Stimulated activated effector memory CD8-positive, alpha-beta T cell treated with anti-CD3 and anti-CD28 coated beads, Interleukin-12 subunit alpha, Interleukin-12 subunit beta, amount 100 ng/mL, for 72 hours (primary cell): Measurements from ENCODE around the gene KRTAP5-10.
A peak's percentile ranks its signal among the peaks of the same experiment; 100 is the strongest.
"Not testable (repeated sequence)": the region's sequence is repeated elsewhere in the genome, so short reads cannot be mapped to it uniquely, and the experiment has no call there.

Experiments used
- ATAC-seq: fragments of 150-1000 bp; cut with Tn5 transposase; 2 replicates; pipeline ENCODE4 v1.10.0; 2021
- DNase-seq, 2 donors: peaks; one replicate each; pipeline ENCODE4 v3.0.0; 2021 to 2022; ENCODE audit warnings: low spot score in 2 of 2
- H3K27ac Mint-ChIP-seq: one replicate; pipeline ENCODE4 v1.8.0; 2022; ENCODE audit warnings: mild to moderate bottlenecking, mixed read lengths
- H3K36me3 Mint-ChIP-seq: one replicate; pipeline ENCODE4 v1.8.0; 2022; ENCODE audit warnings: mild to moderate bottlenecking, mixed read lengths
- H3K4me1 Mint-ChIP-seq: one replicate; pipeline ENCODE4 v1.8.0; 2022; ENCODE audit warnings: mixed read lengths
- H3K4me3 Mint-ChIP-seq: one replicate; pipeline ENCODE4 v1.8.0; 2022; ENCODE audit warnings: mild to moderate bottlenecking, mixed read lengths
- H3K9me3 Mint-ChIP-seq: one replicate; pipeline ENCODE4 v1.8.0; 2022; ENCODE audit warnings: mixed read lengths

KRTAP5-10 gene

GRCh38 chr11:71557257-71557656 is 8.1 kb upstream of the KRTAP5-10 start:
- no peak for ATAC-seq
- no peak overlapping the region for H3K4me3 Mint-ChIP-seq
- H3K36me3 Mint-ChIP-seq: no peaks in the 10 kb centered on the region
- H3K9me3 Mint-ChIP-seq: no peaks in the 10 kb centered on the region
- H3K27ac Mint-ChIP-seq: no peak overlapping the region
- DNase-seq: no peak
- H3K4me1 Mint-ChIP-seq: no peaks in the 10 kb centered on the region

- Mint-ChIP-seq H3K4me1 (no peaks in the 10 kb centered on the region), H3K36me3 (no peaks in the 10 kb centered on the region), H3K4me3 (no peak overlapping the region), H3K9me3 (no peaks in the 10 kb centered on the region), H3K27ac (no peak overlapping the region)
- no peak for DNase-seq
- no peak for ATAC-seq
These were observed 6.4 kb upstream of the KRTAP5-10 start for GRCh38 chr11:71558996-71559395.

GRCh38 chr11:71562120-71562519 is 3.2 kb upstream of the KRTAP5-10 start:
- no peak overlapping the region for H3K27ac Mint-ChIP-seq
- no peaks in the 10 kb centered on the region for H3K4me1 Mint-ChIP-seq
- ATAC-seq (no peak), DNase-seq (no peak)
- no peaks in the 10 kb centered on the region for H3K9me3 Mint-ChIP-seq
- H3K4me3 Mint-ChIP-seq: no peak overlapping the region
- no peaks in the 10 kb centered on the region for H3K36me3 Mint-ChIP-seq

GRCh38 chr11:71563406-71563805 is 2.0 kb upstream of the KRTAP5-10 start:
- H3K27ac Mint-ChIP-seq: no peak overlapping the region
- DNase-seq (no peak), ATAC-seq (no peak)
- no peaks in the 10 kb centered on the region for H3K9me3 Mint-ChIP-seq
- H3K4me3 Mint-ChIP-seq: no peak overlapping the region
- H3K36me3 Mint-ChIP-seq: no peaks in the 10 kb centered on the region
- no peaks in the 10 kb centered on the region for H3K4me1 Mint-ChIP-seq

- DNase-seq (no peak), ATAC-seq (no peak)
- H3K27ac Mint-ChIP-seq: no peak overlapping the region
- H3K36me3 Mint-ChIP-seq: no peaks in the 10 kb centered on the region
- H3K9me3 Mint-ChIP-seq: no peaks in the 10 kb centered on the region
- no peaks in the 10 kb centered on the region for H3K4me1 Mint-ChIP-seq
- no peak overlapping the region for H3K4me3 Mint-ChIP-seq
These were observed 933 bp upstream of the KRTAP5-10 start for GRCh38 chr11:71564430-71564829.

- Mint-ChIP-seq H3K9me3 (no peaks in the 10 kb centered on the region), H3K4me1 (no peaks in the 10 kb centered on the region), H3K36me3 (no peaks in the 10 kb centered on the region), H3K4me3 (no peak overlapping the region), H3K27ac (no peak overlapping the region)
- ATAC-seq (no peak), DNase-seq (no peak)
These were observed 788 bp downstream of the KRTAP5-10 start for GRCh38 chr11:71566081-71566620.

- not testable (repeated sequence) for H3K27ac Mint-ChIP-seq, H3K4me1 Mint-ChIP-seq, ATAC-seq, H3K9me3 Mint-ChIP-seq, H3K4me3 Mint-ChIP-seq, H3K36me3 Mint-ChIP-seq, DNase-seq
These were observed 1.6 kb downstream of the KRTAP5-10 start for GRCh38 chr11:71566626-71567599.

- not testable (repeated sequence) for H3K4me3 Mint-ChIP-seq, H3K4me1 Mint-ChIP-seq, H3K9me3 Mint-ChIP-seq, H3K27ac Mint-ChIP-seq, H3K36me3 Mint-ChIP-seq, DNase-seq, ATAC-seq
These were observed 2.3 kb downstream of the KRTAP5-10 start for GRCh38 chr11:71567633-71568032.

- Mint-ChIP-seq H3K4me1 (no peaks in the 10 kb centered on the region), H3K4me3 (no peak overlapping the region), H3K27ac (no peak overlapping the region), H3K9me3 (no peaks in the 10 kb centered on the region), H3K36me3 (no peaks in the 10 kb centered on the region)
- DNase-seq (no peak), ATAC-seq (peak; percentile 24)
These were observed 3.5 kb downstream of the KRTAP5-10 start for GRCh38 chr11:71568704-71569349.

GRCh38 chr11:71571101-71571850 is 5.9 kb downstream of the KRTAP5-10 start:
- not testable (repeated sequence) for H3K27ac Mint-ChIP-seq, H3K36me3 Mint-ChIP-seq, H3K9me3 Mint-ChIP-seq, ATAC-seq, H3K4me1 Mint-ChIP-seq, H3K4me3 Mint-ChIP-seq, DNase-seq

GRCh38 chr11:71572811-71573210 is 7.4 kb downstream of the KRTAP5-10 start:
- ATAC-seq: no peak

GRCh38 chr11:71574418-71574817 is 9.1 kb downstream of the KRTAP5-10 start:
- H3K4me3 Mint-ChIP-seq: no peak overlapping the region
- no peaks in the 10 kb centered on the region for H3K36me3 Mint-ChIP-seq
- H3K9me3 Mint-ChIP-seq: no peaks in the 10 kb centered on the region
- no peak for DNase-seq
- no peaks in the 10 kb centered on the region for H3K4me1 Mint-ChIP-seq
- no peak overlapping the region for H3K27ac Mint-ChIP-seq
- no peak for ATAC-seq

More at GRCh38 chr11:71572811-71573210, 7.4 kb downstream of the KRTAP5-10 start:
- Mint-ChIP-seq H3K4me3 (no peak overlapping the region), H3K4me1 (no peaks in the 10 kb centered on the region), H3K36me3 (no peaks in the 10 kb centered on the region), H3K27ac (no peak overlapping the region), H3K9me3 (no peaks in the 10 kb centered on the region)
- DNase-seq: no peak

- Mint-ChIP-seq H3K4me3 (no peak overlapping the region), H3K4me1 (no peaks in the 10 kb centered on the region), H3K27ac (no peak overlapping the region), H3K36me3 (no peaks in the 10 kb centered on the region), H3K9me3 (no peaks in the 10 kb centered on the region)
- no peak for DNase-seq
- ATAC-seq: no peak
These were observed 10.5 kb downstream of the KRTAP5-10 start for GRCh38 chr11:71575723-71576424.

GRCh38 chr11:71576688-71577465 is 11.5 kb downstream of the KRTAP5-10 start:
- not testable (repeated sequence) for ATAC-seq, H3K9me3 Mint-ChIP-seq, DNase-seq, H3K36me3 Mint-ChIP-seq, H3K4me1 Mint-ChIP-seq, H3K4me3 Mint-ChIP-seq, H3K27ac Mint-ChIP-seq
